OCI-LY1 (cell line): ENCODE results near the gene PRR20B.
"Not testable (repeated sequence)": the region's sequence is repeated elsewhere in the genome, so short reads cannot be mapped to it uniquely, and the experiment has no call there.

Experiments
- H2AFZ ChIP-seq: fragments of 200-600 bp; sonication (generic), shearing (Covaris generic); 2 replicates; pipeline ENCODE4 v1.6.0; 2014; ENCODE audit warnings: antibody characterized with exemption, mild to moderate bottlenecking, low read length
- H3F3A ChIP-seq: fragments of 200-600 bp; sonication (generic), shearing (Covaris generic); 2 replicates; pipeline ENCODE4 v1.6.0; 2014; ENCODE audit warnings: mild to moderate bottlenecking, antibody characterized with exemption, low read length, moderate library complexity; ENCODE audit not compliant: insufficient read depth
- H3K27ac ChIP-seq: fragments of 200-600 bp; sonication (generic); 2 replicates; pipeline ENCODE4 v1.5.1; 2014; ENCODE audit warnings: low read length, mixed run types, mild to moderate bottlenecking, low read depth; ENCODE audit not compliant: poor library complexity, severe bottlenecking
- H3K27me3 ChIP-seq: fragments of 200-600 bp; sonication (generic); 2 replicates; pipeline ENCODE4 v1.6.0; 2014; ENCODE audit warnings: antibody characterized with exemption, mild to moderate bottlenecking, low read length, moderate library complexity; ENCODE audit not compliant: insufficient read depth
- H3K36me3 ChIP-seq: fragments of 200-600 bp; sonication (generic); 2 replicates; pipeline ENCODE4 v1.6.1; 2014; ENCODE audit warnings: mild to moderate bottlenecking, antibody characterized with exemption, low read length, moderate library complexity, mixed read lengths; ENCODE audit not compliant: insufficient read depth
- H3K4me1 ChIP-seq: fragments of 200-600 bp; sonication (generic); 2 replicates; pipeline ENCODE4 v1.5.1; 2014; ENCODE audit warnings: mild to moderate bottlenecking, low read length, moderate library complexity; ENCODE audit not compliant: insufficient read depth, severe bottlenecking
- H3K4me2 ChIP-seq: fragments of 200-600 bp; sonication (generic), shearing (Covaris generic); 2 replicates; pipeline ENCODE4 v1.6.1; 2014; ENCODE audit warnings: low read length
- H3K4me3 ChIP-seq: fragments of 200-600 bp; sonication (generic); 2 replicates; pipeline ENCODE4 v1.5.1; 2014; ENCODE audit warnings: low read length, low read depth, mild to moderate bottlenecking, mixed read lengths; ENCODE audit not compliant: poor library complexity, severe bottlenecking
- H3K79me2 ChIP-seq: fragments of 200-600 bp; shearing (Covaris generic); 2 replicates; pipeline ENCODE4 v1.6.1; 2016; ENCODE audit warnings: mixed run types, low read length, mixed read lengths; ENCODE audit not compliant: insufficient read depth
- H3K9ac ChIP-seq: fragments of 200-600 bp; sonication (generic), shearing (Covaris generic); 2 replicates; pipeline ENCODE4 v1.6.1; 2014; ENCODE audit warnings: mild to moderate bottlenecking, low read length, mixed read lengths
- H3K9me2 ChIP-seq: fragments of 200-600 bp; sonication (generic), shearing (Covaris generic); 2 replicates; pipeline ENCODE4 v1.6.1; 2014; ENCODE audit warnings: low read depth, mild to moderate bottlenecking, low read length, mixed read lengths
- H3K9me3 ChIP-seq: fragments of 200-600 bp; shearing (Covaris generic); 2 replicates; pipeline ENCODE4 v1.6.1; 2014; ENCODE audit warnings: low read length, mixed read lengths
- H4K20me1 ChIP-seq: fragments of 200-600 bp; sonication (generic), shearing (Covaris generic); 2 replicates; pipeline ENCODE4 v1.6.0; 2016; ENCODE audit warnings: mild to moderate bottlenecking, low read length; ENCODE audit not compliant: insufficient read depth
- CTCF ChIP-seq: fragments of 200-600 bp; sonication (generic), shearing (Covaris generic); IDR thresholded peaks from 2 replicates; pipeline ENCODE4 v1.5.1; 2017; ENCODE audit warnings: mild to moderate bottlenecking, antibody characterized with exemption, low read length, moderate library complexity, mixed read lengths
- EZH2 ChIP-seq: fragments of 200-600 bp; sonication (generic), shearing (Covaris generic); IDR thresholded peaks from 2 replicates; pipeline ENCODE4 v1.8.0; 2017; ENCODE audit warnings: borderline replicate concordance, mixed run types, mild to moderate bottlenecking, antibody characterized with exemption, low read length, moderate library complexity, mixed read lengths

PRR20B gene

DNA sequence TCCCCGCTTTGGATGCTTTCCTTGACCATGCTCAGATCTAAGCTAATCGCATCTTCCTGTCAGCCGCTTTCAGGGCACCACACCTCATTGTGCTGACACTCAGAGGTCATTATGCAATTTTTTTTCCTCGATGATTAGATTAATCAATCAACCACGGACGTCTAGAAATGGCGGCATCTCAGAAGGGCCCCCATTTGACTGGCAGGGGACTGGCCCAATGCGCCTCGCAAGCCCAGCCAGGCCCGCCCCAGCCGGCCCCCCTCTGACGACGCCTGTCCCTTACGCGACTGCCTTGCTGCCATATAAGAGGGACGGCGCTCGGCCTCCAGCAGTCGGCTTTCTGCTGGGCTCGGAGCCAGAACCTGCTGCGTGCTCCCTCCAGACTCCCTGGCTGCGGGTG, at the start of gene PRR20B:
PRR20B (plus strand) TSS at position 301 of the 400 bp plus-strand sequence. CDS start 387 bp downstream, outside the sequence.
- not testable (repeated sequence) for H3K27me3 ChIP-seq, H3K9me3 ChIP-seq, H3K79me2 ChIP-seq, H3K4me3 ChIP-seq, H3K36me3 ChIP-seq, H3K27ac ChIP-seq, H3K9me2 ChIP-seq, H3K9ac ChIP-seq, H2AFZ ChIP-seq, H3K4me1 ChIP-seq, H4K20me1 ChIP-seq, H3F3A ChIP-seq, H3K4me2 ChIP-seq

DNA sequence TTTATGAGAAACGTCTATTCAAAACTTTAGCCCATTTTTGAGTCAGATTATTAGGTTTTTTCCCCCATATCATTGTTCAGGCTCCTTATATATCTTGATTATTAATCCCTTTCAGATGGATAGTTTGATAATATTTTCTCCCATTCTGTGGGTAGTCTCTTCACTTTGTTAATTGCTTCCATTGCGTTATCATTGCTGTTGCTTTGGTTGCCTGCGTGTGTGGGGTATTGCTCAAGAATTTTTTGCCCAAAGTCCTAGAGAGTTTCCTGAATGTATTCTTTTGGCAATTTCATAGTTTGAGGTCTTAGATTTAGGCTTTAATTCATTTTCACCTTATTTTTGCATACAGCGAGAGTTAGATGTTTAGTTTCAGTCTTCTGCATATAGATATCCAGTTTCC, 32.3 kb upstream of the PRR20B start:
- Histone ChIP-seq H3K79me2 (no peaks in the 10 kb centered on the region), H3K4me2 (no peak overlapping the region), H3K4me3 (no peak overlapping the region), H3K9me2 (no peaks in the 10 kb centered on the region), H3K36me3 (no peaks in the 10 kb centered on the region), H3K9me3 (no peaks in the 10 kb centered on the region), H4K20me1 (no peaks in the 10 kb centered on the region), H2AFZ (no peak overlapping the region), H3K4me1 (no peaks in the 10 kb centered on the region), H3K27me3 (no peaks in the 10 kb centered on the region), H3K27ac (no peak overlapping the region), H3K9ac (no peak overlapping the region), H3F3A (no peaks in the 10 kb centered on the region)
- TF ChIP-seq CTCF (no peak), EZH2 (no peak)

- H3K27ac ChIP-seq: no peak overlapping the region
- no peaks in the 10 kb centered on the region for H3K9me3 ChIP-seq
- H2AFZ ChIP-seq: no peak overlapping the region
- no peaks in the 10 kb centered on the region for H3K27me3 ChIP-seq
- H3K9ac ChIP-seq: no peak overlapping the region
- no peak overlapping the region for H3K4me2 ChIP-seq
- no peak overlapping the region for H3K4me3 ChIP-seq
- no peaks in the 10 kb centered on the region for H3K4me1 ChIP-seq
- no peaks in the 10 kb centered on the region for H3K79me2 ChIP-seq
- H4K20me1 ChIP-seq: no peaks in the 10 kb centered on the region
- H3K36me3 ChIP-seq: no peaks in the 10 kb centered on the region
- TF ChIP-seq EZH2 (no peak), CTCF (no peak)
- H3K9me2 ChIP-seq: no peaks in the 10 kb centered on the region
- H3F3A ChIP-seq: no peaks in the 10 kb centered on the region
These were observed 23.6 kb upstream of the PRR20B start for GRCh38 chr13:57123681-57124080.

GRCh38 chr13:57128909-57129308, 18.4 kb upstream of the PRR20B start:
- no peaks in the 10 kb centered on the region for H3K36me3 ChIP-seq
- H3K9me2 ChIP-seq: no peaks in the 10 kb centered on the region
- no peaks in the 10 kb centered on the region for H3K4me1 ChIP-seq
- H3K9me3 ChIP-seq: no peaks in the 10 kb centered on the region
- no peak overlapping the region for H2AFZ ChIP-seq
- H4K20me1 ChIP-seq: no peaks in the 10 kb centered on the region
- no peak overlapping the region for H3K27ac ChIP-seq
- TF ChIP-seq EZH2: no peak
- TF ChIP-seq CTCF: no peak
- H3K79me2 ChIP-seq: no peaks in the 10 kb centered on the region
- H3K4me2 ChIP-seq: no peak overlapping the region
- no peak overlapping the region for H3K9ac ChIP-seq
- H3K27me3 ChIP-seq: no peaks in the 10 kb centered on the region
- no peak overlapping the region for H3K4me3 ChIP-seq
- H3F3A ChIP-seq: no peaks in the 10 kb centered on the region
